SK-N-SH (cell line): ENCODE results near the gene NKX3-2.

ENCODE experiments used
- CTCF ChIP-seq: fragments of 200-600 bp; sonication (generic); IDR thresholded peaks from 2 replicates; pipeline ENCODE4 v1.6.1; 2017; ENCODE audit warnings: antibody characterized with exemption, mild to moderate bottlenecking, moderate library complexity
- EP300 ChIP-seq, 2 experiments: IDR thresholded peaks; 2 replicates each; pipeline versions ENCODE4 v1.4.0 to v1.6.1; 2012; ENCODE audit warnings: borderline replicate concordance in 1 of 2, low read depth in 1 of 2, low read length in 1 of 2
- FOXM1 ChIP-seq: IDR thresholded peaks from 2 replicates; pipeline ENCODE4 v1.4.0; 2012; ENCODE audit warnings: low read depth, mild to moderate bottlenecking
- GABPA ChIP-seq: IDR thresholded peaks from 2 replicates; pipeline ENCODE4 v1.4.0; 2012; ENCODE audit warnings: low read depth, mild to moderate bottlenecking
- JUND ChIP-seq: IDR thresholded peaks from 2 replicates; pipeline ENCODE4 v1.4.0; 2012
- MXI1 ChIP-seq: IDR thresholded peaks from 2 replicates; pipeline ENCODE4 v1.6.1; 2012; ENCODE audit warnings: mild to moderate bottlenecking, low read depth, low read length, improper control_type of control experiment
- POLR2AphosphoS5 ChIP-seq: IDR thresholded peaks from 2 replicates; pipeline ENCODE4 v1.6.1; 2012; ENCODE audit warnings: low read depth, low read length
- RAD21 ChIP-seq: IDR thresholded peaks from 2 replicates; pipeline ENCODE4 v1.6.1; 2012; ENCODE audit warnings: mild to moderate bottlenecking, low read length
- REST ChIP-seq: IDR thresholded peaks from 2 replicates; pipeline ENCODE4 v1.6.1; 2012; ENCODE audit warnings: mild to moderate bottlenecking, low read depth, low read length, moderate library complexity
- SMC3 ChIP-seq: IDR thresholded peaks from 2 replicates; pipeline ENCODE4 v1.6.1; 2012; ENCODE audit warnings: low read depth, low read length, improper control_type of control experiment
- TAF1 ChIP-seq: IDR thresholded peaks from 2 replicates; pipeline ENCODE4 v1.6.1; 2012; ENCODE audit warnings: low read depth, mild to moderate bottlenecking, low read length, moderate library complexity, borderline replicate concordance
- USF2 ChIP-seq: fragments of 150-350 bp; IDR thresholded peaks from 2 replicates; pipeline ENCODE4 v1.6.1; 2017; ENCODE audit warnings: antibody characterized with exemption, low read length, low read depth, borderline replicate concordance

GRCh38 chr4:13498469-13498868 lies 45.8 kb downstream of the NKX3-2 start:
- no peak for TF ChIP-seq REST
- no peak for TF ChIP-seq CTCF
- TF ChIP-seq TAF1, result no peak
- TF ChIP-seq POLR2AphosphoS5, result no peak
- no peak for TF ChIP-seq FOXM1
- TF ChIP-seq EP300 (IDR thresholded peaks at IDR 0.05; ENCODE audit: borderline replicate concordance in 1 of 2, low read depth in 1 of 2, low read length in 1 of 2), result no peak
- TF ChIP-seq RAD21, result no peak
- no peak for TF ChIP-seq SMC3
- TF ChIP-seq JUND, result no peak
- TF ChIP-seq MXI1, result no peak
- TF ChIP-seq USF2, result no peak
- TF ChIP-seq GABPA, result no peak
